ENCODE data around the gene LTB.

LTB gene

DNA sequence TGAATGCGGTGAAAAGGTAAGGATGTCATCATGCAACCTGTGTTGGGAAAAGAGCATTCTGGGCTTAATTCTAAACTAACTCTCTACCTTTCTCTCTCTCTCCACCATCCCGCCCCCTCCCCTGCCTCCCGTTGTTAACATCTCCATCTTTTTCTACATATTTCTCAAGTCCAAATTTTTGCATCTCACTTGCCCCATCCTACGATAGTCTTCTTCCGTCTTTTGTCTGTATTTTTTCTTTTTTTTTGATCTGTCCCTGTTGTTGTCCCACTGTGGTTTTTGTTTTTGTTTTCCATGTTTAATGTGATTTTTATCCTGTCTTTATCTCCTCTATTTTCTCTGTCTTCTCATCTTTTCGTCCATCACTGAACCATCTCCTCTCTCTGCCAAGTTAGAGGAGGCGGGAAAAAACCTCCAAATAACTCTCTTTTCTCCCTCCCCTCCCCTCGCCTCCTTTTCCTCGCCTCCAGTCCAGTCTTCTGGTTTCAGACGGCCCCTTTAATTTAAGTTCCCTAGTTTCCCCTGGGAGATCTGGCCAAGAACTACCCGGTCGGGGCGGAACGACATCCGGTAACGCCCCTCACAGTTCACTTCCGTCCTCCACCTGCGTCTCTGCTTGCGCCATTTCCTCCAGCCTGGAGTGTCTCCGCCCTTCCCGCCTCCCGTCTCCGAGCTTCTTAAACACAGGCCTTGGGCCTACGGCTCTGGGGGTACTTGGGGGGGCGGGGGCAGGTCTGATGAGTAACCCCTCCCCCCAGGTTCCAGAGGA, 35.1 kb downstream of the LTB start, which contains the start of gene NFKBIL1:
NFKBIL1 (plus strand) TSS at position 651 of the 769 bp plus-strand sequence; CDS start at position 738, 87 bp downstream.
- peak; percentile 90 for DNase-seq

DNA sequence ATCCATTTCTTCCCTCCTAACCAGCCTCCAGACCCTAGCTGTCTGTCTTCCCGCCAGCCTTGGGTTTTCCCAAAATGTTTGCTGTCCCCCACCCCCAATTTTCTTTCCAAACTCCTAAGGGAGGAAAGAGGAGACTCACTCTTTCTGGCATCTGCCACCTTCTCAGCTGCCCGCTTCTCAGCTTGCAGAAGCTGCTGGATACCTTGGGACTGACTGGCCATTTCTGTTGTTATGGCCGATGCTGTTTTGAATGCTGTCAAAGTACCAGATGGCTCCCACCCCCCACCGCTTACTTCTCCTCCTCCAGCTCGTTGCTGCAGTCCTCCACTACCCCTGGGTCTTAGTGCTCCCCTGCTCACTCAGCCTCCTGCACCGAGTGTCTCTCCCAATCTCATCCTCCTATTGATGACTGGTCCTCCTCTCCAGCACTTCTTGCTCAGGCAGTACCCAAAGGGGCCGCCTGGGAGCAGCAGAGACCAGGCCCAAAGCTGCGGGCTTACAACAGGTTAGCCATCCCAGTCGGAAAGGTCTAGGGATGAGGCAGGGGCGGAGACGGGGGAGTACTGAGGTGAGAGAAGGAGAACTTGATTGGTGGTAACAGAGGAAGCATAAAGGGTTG, 35.8 kb downstream of the LTB start, which contains the start of gene ATP6V1G2:
ATP6V1G2 (minus strand) TSS at position 270 of the 619 bp plus-strand sequence; CDS start at position 221, 49 bp downstream.
- DNase-seq, result peak; percentile 88

DNA sequence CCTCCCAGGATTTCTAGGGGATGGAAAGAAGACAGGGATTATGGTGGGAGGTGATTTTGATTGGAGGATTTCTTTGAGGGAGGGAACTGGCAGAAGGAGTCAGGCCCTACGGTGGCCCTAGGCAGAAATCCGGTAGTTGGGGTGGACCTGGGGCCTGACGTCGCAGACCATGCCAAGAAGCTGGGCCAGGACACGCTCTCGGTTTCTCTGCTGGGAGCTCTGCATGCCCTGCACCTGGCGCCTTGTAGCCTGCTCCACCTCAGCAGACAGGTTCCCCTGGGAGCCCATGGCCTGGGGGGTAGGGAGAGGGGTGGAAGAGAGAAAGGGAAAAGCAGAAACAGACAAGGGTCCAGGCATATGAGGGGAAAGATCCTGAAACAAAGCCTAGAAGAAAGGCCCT, 36.9 kb downstream of the LTB start:
- DNase-seq, result no peak

DNA sequence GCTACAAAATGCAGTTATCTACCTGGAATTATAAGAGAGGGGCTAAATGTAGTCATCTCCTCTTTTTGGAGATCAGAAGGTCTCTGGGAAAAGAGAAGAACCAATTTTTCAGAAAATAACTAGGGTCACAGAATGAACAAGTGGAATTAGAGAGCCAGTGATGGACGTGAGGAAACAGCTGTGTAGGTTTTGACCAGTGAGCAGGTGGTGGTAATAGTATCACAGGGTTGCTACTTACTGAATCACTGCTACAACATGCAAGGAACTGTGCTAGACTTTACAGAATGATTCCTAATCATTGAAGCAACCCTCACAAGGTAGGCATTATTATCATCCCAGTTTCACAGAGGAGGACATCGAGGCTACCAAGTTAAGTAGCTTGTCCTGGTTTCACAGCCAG, 37.5 kb downstream of the LTB start:
- DNase-seq, result no peak

DNA sequence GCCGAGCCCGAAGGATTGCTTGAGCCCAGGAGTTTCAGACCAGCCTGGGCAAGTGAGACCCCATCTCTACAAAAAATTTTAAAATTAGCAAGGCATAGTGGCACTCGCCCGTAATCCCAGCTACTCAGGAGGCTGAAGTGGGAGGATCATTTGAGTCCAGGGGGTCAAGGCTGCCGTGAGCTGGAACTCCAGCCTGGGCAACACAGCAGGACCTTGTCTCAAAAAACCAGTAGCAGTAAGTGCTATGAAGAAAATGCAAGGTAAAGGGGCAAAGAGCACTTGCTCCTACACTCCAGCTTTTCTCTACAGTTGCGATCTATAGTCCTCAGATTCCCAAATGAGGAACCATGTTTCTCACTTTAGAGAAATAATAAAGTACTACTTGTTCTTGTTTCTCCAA, 38.6 kb downstream of the LTB start:
- no peak for DNase-seq

DNA sequence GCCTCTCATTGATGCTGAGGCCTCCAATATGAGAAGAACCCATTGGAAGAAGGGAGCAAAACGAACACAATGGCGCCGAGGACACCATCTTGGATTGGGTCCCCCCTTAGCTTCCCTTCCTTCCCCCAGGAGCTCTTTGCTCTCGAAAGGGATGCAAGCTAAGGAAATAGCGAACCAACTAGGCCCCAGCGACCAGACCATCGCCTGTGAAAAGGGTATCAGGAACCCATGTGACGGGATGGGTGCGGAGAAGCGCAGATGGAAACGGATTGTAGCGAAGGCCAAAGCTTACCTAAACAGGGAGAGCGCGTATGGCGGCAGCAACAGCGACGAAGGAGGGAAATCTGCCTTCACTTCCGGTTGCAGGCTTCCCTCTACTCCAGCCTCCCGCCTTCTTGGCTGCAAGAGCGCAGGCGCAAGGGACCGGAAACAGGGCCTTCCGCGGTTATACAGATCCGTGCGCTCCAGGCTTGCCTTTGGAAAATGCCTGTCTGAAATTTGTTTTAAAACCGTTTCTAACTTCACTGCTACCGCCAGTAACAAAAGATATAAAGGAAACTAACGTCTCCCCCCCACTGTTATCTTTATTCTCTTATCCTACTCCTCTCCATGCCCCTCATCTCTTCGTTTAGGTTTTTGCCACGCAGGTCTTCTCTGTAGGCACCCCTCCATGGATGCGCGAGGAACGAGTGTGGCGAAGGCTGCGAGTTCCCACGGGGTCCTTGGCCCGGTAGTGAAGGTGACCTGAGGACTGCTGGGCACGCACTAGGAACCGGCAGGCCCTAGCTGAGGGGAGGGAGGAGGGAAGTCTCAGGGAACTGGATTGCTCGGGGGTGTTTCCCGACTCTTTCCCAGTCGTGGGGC, 40.3 kb downstream of the LTB start, which contains the start of gene DDX39B:
DDX39B (minus strand) TSS at position 346 of the 864 bp plus-strand sequence. CDS start 1,471 bp downstream, outside the sequence.
- peak; percentile 97 for DNase-seq

DNA sequence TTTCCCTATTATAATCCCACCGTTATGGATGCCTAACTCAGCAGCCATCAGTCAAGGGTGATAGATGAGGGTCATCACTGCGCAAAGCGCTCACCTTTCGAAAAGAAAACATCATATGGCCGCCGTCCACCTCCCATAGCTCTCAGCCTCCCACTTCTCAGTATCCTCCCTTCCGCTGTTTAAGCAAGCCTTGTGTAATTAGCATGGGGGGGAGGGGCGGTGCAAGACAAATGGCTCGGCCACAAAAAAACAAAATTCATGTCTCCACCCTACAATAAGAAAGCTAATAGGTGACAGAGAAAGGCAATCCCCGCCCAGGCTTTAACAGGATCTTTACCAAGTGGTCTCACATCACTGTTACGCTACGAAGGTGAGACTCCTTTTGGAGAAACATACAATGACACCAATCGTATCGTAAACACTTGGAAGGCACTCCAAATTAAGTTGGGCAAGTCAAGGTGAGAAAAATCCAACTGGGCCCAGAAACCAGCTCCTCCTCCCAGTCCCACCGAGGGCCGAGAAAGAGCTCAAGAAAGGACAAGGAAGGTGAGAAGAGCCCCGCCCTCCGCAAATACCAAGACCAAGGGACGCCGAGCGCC, 41.1 kb downstream of the LTB start:
- DNase-seq, result no peak

DNA sequence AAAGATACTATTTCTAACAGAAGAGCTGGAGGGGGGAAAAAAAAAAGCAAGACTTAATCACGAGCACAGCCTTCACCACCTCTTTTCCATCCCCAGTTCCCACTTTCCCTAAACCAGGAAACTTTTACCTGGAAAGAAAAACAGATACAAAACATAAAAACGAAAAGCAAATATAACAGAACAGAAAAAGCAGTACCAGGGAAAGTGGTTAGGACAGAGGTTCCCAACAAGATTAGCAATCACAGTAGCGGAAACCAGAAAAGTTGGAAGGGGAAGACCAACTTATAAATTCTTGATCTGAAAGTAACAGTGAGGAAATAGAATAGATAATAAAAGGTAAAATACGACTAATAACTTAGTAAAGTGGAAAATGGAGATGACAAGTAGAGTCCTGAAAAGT, 41.6 kb downstream of the LTB start:
- no peak for DNase-seq

DNA sequence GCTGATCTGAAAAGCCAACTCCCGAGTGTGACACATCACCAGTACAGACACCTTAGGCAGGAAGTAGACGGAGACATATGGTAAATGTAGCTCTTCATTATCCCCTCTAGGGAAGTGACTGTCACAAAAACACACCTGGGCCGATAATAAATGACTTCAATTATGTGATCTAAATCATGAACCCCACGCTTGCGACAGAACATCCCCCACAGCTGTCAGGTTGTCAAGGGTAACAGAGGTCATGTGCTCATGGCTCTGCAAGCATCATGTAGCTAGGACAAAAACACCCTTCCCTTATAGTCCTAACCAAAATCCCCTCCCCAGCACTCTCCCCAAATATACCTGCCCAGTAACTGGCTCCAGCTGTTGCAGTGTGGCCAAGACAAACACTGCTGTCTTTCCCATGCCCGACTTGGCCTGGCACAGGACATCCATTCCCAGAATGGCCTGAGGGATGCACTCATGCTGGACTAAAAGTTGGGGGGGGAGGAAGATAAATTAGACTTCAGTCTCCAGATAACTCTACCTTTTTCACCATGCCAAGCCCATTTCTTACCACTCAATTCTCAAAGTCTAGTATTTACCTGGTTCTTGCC, 43.3 kb downstream of the LTB start:
- DNase-seq, result no peak

DNA sequence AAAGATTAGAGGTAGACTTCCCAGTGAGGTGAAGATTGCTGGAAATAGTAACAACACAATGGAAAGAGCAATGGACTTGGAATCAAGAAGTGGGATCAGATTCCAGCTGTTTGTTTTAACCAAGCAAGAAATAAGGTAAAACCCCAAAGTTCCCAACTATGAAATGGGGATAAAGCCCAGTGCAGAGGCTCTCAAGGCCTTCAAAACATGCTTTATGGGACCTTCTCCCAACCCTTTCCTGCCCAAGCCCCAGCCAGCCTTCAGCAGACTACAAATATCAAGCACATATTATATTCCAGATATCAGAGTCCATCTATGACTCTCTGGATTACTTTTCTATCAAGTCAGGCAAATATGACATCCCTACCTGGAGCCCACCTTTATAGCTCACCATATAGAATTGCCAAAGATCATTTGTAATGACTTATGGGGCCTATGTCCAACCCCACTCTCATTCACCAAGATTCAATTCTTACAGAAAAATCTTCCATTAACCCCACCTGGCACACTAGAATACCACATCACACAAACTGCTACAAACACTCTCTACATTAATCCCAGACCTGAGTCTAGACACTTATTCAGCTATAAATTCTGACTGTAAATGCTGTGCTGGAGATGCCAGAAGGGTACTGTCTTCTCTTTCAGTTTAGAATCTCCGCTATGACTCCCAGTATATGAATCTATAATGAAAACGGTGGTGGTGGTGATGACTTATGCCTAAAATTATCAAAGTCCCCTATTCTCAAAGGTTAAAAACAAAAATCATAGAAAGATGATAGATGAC, 46.5 kb downstream of the LTB start:
- DNase-seq, result no peak

DNA sequence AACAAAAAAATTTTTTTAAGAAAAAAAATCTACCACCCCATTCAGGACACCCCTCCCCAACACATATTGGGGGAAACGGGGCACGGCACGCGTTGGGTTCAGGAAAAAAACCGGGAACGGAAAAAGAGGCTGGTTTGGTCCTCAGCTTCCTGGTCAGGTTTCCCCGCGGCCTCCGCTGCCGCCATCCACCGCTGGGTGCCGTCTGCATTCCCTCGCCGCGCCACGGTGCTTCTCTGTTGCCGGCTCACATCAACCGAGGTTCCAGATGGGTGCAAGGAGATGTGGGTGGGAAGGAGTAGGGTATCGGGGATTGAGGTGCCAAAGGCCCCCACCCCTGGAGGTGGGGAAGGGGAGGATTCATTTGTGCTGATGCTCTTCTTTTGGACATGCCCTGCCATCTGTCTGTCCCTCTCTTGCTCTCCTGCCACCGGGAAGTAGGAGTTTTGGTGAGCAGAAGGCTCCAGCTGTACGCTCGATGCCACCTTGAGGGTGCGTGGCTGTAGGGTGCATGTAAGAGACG, 47.6 kb downstream of the LTB start:
- no peak for DNase-seq

DNA sequence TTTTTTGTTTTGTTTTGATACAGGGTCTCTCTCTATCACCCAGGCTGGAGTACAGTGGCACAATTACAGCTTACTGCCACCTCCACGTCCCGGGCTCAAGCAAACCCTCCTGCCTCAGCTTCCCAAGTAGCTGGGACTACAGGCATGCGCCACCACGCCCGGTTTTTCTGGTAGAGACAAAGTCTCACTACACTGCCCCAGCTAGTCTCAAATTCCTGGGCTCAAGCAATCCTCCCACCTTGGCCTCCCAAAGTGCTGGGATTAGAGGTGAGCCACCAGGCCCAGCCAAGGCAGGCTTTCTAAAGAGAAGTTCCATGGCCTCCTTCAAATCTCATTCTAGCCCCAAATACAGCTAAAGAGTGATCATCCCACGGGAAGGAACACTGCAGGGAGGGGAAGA, 48.2 kb downstream of the LTB start:
- DNase-seq, result no peak

DNA sequence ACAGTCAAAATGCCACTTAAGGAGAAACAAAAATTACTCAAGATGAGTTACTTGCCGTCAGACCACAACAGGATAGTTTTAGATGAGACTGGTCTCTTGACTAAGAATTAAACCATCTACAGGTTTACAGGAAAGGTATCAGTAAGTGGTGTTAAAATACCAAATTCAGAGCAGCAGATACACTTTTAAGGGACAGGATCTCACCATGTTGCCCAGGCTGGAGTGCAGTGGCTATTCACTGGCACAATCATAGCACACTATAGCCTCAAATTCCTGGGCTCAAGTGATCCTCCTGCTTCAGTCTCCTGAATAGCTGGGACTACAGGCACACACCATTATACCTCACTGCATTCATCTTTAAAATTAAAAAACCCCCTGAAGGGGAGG, 48.8 kb downstream of the LTB start:
- DNase-seq, result no peak

DNA sequence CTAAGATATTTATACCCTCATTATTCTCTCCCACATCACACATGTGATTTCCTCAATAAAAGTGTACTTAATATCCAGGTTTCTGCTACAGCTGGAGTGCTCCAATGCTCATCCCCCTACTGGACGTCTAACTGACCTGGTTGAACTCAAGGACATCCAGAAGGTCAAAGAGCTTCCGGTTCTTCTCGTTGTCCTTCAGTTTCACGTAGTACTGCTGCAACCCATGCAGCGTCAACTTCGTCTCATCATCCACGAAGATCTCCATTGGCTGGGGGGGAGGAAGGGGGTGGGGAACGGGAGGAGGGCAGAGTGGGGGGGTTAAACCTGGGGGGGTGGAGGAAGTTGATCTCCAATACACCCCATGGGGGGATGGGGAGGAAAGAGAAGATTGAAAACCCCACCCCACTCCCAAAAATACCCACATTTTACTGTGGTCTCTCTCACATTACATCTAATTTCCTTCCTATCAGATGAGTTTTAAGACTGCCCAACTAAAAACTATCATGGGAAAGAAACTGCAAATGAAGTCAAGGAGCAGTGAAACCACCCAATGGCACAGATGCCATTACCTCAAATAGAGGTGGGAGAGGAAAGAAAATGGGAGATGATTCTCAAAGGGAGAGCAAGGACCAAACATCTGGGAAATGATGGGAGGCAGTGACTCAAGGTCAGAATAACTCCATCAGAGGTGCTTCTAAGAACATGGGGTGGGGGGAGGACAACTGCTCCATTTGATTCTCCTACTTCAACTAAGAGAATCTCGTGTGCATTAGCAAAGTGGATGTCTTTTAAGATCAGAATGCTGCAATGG, 49.4 kb downstream of the LTB start:
- DNase-seq, result no peak

DNA sequence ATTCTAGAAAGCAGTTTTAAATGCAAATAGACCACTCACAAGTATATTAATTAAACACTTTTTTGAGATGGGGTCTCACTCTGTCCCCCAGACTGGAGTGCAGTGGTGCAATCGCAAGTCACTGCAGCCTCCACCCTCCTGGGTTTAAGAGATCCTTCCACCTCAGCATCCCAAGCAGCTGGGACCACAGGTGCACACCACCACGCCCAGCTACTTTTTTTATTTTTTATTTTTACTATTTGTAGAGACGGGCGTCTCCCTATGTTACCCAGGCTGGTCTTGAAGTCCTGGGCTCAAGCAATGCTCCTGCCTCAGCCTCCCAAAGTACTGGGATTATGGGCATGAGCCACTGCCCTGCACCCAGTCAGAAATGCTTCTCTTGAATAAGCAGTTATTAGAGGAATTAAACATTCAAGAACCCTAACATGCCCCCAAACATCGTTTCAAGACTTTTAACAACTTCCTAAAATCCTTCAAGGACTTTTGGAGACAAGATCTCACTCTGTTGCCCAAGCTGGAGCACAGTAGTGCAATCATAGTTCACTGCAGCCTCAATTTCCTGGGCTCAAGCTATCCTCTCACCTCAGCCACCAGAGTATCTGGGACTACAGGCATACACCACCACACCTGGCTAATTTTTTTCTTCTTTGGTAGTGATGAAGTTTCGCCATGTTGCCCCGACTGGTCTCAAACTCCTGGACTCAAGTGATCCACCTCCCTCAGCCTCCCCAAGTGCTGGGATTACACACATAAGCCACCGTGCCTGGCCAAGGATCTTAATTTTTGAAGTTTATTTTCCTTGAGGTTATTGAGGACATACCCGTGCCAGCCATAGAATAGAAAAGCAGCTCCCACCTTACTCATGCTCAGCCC, 50.2 kb downstream of the LTB start:
- no peak for DNase-seq

DNA sequence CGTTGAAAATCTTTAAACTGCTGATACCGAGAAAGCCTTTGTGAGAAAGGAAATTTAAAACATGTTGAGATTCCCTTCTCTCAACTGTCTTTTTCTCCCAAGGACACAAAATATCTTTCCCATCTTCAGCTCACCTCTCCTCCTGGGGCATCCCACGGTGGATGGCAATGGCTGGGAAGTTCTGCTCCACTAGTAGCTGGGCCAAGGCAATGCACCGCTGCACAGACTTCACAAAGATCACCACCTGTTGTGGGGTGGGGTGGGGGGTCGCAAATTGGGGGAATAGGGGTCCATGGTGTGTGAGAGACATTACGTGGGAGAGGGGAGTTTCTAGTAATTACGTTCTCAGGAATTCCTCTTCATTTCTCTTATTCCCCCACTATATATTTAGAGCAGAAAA, 51.1 kb downstream of the LTB start:
- no peak for DNase-seq

DNA sequence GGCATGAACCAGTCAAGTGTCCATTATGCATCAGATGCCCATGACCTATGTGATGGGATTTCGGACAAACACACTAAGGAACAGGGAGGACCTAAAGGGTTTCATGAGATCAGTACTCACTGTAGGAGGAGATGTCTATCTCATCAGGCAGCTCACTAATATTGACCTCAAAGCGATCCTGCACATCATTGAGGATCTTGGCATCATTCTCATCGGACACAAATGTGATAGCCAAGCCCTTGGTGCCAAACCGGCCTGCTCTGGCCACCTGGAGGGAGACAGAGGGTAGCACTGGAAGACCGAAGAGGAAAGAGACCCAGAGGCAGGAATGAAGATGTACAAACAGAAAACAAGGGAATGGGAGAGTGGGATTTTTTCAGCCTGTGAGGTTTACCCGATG, 51.6 kb downstream of the LTB start:
- no peak for DNase-seq
